SKM-1 (cell line): ENCODE data around the gene SRGAP3.

Source experiments
- DNase-seq: peaks from one replicate; lab custom pipeline; 2025; ENCODE audit not compliant: unreplicated experiment; lab: John Stamatoyannopoulos, UW

The SRGAP3 gene

DNA sequence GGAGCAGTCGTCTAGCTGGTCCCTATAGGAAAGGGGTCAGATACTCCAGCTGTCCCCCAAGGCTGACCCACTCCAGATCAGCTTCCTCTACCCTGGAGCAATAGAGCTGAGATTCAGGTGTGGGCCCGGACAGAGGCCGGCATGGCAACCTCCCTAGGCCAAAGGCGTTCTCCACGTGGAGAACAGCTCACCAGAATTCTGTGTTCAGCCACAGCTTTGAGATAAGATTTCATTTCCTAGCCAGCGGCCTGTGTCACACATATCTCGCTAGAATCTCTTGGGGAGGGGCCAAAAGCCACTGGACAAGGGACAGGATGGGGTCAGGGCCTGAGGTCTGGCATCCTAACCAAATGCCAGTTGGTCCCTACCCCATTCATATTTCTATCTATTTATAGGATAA lies 20.1 kb downstream of the SRGAP3 start:
- DNase-seq, result no peak

DNA sequence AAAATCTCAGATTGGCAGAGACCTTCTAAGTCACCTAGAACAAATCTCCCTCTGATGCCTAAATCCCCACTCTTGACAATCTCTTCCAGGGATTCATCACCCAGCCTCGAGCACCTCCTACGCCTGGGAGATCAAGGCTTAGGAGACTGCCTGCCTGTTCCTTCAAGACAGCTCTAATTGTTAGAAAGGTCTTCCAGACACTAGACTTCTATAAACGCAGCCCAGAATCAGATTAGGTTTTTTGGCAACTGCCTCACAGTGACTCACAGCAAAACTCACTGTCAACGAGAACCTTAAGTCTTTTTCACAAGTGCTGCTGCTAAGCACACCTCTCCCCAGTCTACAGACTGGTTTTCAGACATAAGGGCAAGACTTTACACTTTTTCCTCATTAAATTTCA lies 23.1 kb downstream of the SRGAP3 start:
- DNase-seq, result no peak

DNA sequence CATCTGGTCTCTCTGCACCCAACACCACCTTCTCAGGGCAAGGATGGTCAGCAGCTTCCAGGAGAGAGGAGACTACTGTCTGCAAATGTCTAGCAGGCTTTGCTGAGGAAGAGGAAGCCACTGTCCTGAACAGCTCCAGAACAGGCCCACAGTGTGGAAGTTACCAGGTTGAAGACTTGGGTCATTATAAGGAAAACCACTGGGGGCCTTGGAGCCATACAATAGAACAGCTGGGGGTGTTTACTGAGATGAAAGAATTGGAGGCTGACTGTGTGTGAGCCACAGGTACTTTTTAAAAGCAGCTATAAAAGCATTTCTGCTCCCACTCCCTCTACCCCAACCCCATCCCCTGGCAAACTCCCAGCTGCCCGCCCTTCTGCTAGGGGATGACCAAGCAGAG lies 24.2 kb downstream of the SRGAP3 start:
- no peak for DNase-seq

DNA sequence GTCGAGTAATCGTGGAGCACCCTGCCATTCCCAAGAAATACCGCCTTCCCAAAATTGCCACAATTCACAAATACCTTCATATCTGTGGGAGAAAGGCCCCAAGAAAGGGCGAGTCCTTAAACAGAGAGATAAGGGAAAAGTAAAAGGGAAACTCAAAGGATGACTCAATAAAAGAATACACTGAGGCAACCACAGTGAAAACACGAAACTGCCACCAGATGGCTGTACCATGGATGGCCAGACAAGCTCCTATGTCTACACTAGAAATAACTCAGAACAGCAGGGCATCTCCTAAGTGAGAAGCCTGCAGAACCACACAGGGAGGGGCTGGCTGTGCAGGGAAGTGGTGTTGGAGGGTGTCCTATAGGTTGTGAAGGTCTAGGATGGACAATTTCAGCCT lies 25.0 kb downstream of the SRGAP3 start:
- peak; percentile 4 for DNase-seq

DNA sequence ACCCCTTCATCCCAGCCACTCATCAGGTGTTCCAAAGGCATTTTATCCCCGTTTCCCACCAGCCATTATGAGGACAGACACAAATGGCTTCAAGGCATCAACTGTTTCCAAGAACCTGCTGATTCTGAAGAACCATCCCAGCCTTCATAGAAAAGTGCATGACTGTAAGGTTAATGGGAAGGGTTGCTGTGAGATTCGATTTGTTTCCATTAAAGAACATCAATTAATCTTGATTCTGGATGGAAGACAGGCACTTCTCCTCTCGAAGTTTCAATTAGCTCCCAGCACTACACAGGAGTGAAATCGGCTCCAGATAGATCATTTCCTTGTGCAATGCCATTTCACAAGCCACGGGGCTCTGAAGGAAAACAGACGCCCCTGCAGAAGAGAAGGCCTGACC lies 25.8 kb downstream of the SRGAP3 start:
- DNase-seq, result no peak

- DNase-seq, result no peak
Measured at GRCh38 chr3:9222956-9223639, 26.3 kb downstream of the SRGAP3 start.

DNA sequence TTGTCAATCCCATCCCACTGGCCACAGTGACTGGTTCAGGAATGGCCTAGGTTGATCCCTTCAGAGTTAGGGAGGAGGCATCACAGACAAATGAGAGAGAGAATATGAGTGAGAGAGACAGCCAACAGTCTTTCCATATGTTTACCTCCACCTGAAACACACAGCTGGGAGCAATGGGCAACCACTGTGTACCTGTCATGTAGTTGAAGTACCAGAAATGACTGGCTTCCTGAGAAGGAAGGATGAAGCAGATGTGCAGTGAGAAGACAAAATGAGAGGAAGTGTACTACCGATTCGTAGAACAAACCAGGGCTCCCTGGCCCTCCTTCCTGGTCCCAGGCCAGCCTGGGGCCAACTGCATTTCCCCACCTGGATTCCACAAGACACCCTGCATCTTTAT lies 27.4 kb downstream of the SRGAP3 start:
- no peak for DNase-seq

DNA sequence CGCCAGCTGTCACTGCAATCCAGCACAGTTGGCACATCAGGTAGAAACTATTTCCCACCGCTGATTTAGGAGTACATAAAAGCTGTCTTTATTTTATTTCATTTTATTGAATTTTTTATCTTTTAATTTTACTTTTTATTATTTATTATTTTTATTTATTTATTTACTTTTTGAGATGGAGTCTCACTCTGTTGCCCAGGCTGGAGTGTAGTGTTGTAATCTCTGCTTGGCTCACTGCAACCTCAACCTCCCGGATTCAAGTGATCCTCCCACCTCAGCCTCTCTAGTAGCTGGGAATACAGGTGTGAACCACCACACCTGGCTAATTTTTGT lies 31.0 kb downstream of the SRGAP3 start:
- no peak for DNase-seq

DNA sequence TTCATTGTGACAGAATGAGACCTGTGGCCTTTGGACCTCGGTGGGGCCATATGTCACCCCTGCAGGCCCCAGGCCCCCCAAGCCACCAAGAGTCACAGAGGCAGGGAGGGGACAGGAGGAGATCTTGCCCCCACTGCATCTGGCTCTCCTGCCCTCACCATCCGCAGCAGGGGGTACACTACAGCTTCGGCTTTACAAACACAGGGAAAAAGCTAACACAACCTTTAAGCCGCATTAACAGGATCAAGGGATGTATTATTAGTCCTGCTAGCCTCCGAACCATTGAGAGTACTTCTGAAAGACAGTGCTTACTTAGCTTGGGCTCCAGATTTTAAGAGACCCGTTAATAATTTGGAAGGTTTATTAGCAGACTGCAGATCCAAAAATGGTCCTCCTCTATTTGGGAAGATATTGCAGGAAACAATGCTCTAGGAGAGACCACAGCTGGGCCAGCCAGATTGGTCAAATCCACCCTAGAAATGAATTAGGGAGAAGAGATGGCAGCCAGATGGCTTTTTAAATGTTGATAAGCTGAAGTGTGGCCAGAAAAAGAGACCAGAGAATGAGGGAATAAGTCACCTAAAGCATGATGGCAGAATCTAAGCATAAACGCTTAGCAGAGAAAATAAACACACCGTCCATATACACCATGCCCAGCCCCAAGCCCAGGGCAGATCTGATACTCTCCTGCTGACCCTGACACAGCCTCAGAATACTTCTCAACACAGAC lies 31.5 kb downstream of the SRGAP3 start:
- DNase-seq, result no peak

DNA sequence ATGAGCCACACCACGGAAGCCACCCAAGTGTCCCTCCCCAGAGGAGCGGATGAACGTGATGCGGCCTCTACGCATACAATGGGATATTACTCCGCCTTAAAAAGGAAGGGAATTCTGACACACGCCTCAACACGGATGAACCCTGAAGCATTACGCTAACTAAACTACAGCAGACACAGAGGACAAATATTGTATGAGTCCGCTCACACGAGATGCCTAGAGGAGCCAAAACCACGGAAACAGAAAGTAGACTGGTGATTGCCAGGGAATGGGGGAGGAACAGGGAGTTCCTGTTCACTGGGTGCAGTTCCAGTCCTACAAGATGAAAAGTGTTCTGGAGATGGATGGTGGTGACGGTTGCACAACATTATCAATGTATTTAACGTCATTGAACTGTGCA lies 32.7 kb downstream of the SRGAP3 start:
- DNase-seq, result no peak

DNA sequence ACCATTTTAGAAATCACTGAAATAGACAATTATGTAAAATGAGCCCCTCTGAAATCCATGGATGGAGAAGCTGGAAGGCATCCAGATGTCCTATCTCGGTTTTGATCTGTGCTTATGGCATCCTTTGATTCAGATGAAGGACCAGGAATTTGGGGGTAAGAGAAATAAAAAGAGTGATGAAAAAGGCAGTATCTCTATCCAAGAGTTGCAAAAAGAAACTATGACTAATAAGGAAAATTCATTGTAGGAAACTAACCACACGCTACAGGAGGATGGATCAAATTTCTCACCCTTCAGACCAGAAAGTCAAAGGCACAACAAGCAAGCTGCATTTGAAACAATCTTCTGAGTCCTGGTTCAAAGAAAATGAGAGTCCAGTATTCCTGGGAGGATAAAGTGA lies 34.8 kb downstream of the SRGAP3 start:
- DNase-seq, result no peak

DNA sequence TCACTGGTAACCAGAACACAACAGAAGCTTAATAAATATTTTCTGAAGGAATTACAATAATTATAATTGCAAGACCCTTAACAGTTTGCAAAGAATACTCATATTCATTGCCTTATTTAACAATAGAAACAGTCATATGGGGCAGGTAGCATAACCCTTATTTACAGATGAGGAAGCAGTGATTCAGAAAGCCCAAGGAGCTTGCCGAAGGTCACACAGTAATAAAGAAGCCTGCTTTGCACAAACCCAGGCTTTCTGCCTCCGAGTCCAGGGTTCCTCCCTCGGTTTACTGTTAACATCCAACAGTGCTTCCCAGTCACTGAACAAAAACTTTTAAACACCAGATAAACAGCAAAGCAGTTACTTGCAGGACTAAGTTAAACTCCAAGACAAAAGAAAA lies 35.3 kb downstream of the SRGAP3 start:
- no peak for DNase-seq

- DNase-seq, result no peak
Measured at GRCh38 chr3:9213019-9213634, 36.3 kb downstream of the SRGAP3 start.

DNA sequence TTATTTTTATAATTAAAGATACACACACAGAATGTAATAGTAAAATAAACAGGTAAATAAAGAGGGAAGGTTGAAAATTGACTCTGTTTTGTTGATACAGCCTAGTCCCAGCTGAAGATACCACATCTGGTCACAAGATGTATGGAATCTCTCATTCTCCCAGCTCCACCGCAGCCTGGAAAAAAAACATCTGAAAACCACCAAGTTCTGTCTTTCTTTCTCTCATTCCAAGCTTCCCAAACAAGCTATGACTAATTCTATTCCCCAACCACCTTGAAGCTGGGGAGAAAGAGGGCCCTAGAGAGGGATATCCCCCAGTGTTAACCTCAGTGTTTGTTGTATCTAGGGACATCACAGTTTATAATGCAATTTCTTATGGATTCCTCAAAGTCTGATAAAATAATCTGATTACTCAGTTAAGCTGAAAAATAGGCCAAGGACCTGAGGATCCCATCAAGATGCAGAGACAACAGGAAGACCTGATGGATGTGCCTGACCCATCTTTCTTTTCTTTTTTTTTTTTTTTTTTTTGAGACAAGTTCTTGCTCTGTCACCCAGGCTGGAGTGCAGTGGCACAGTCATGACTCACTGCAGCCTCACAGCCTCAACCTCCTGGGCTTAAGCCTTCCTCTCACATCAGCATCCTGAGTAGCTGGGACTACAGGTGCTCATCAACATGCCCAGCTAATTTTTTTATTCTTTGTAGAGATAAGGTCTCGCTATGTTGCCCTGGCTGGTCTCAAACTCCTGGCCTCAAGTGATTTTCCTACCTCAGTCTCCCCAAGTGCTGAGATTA lies 38.1 kb downstream of the SRGAP3 start:
- no peak for DNase-seq

DNA sequence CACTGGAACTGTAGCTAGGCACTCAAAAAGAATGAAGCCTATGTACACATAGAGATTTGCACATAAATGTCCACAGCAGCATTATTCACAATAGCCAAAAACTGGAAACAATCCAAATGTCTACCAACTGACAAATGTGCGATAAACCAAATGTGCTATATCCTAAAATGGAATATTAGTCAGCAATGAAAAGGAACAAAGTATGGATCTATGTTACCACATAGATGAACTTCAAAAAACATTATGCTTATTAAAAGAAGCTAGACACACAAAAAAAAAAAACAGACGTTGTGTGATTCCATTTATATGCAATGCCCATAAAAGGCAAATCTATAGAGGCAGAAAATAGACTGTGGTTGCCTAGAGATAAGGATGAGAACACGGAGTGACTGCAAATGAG lies 39.7 kb downstream of the SRGAP3 start:
- no peak for DNase-seq

- DNase-seq, result no peak
Measured at GRCh38 chr3:9208605-9209152, 40.8 kb downstream of the SRGAP3 start.

DNA sequence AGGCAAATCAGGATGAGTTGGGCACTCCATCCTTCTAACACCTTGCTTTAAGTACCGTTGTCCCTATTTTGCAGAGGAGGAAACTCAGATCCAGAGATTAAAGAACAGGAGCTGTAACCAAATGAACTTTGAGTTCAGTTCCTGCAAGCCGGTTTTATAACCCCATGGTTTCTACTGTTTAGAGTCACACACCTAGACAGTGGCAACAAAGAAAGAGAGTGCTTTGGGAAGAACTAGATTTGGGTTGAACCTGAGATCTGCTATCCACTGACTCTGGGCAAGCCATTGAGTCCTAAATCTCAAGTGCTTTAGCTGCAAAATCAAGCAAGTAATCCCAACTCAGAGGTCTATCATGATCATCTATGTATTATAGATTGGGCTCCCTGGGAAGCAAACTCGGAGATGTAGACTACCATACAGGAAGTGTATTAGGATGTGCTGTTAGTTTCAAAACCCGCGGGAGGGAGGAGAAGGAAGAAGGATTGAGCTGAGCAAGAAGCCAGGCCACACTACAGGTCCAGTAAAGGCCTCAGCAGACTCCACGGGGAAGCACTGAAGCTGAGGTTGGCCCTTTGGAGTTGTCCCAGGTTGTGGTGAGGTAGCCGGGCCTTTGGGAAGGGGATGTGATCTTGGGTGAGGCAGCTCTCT lies 42.2 kb downstream of the SRGAP3 start:
- no peak for DNase-seq

GRCh38 chr3:9206287-9206686 lies 43.2 kb downstream of the SRGAP3 start:
- no peak for DNase-seq

- no peak for DNase-seq
Measured at GRCh38 chr3:9205345-9206143, 43.9 kb downstream of the SRGAP3 start.
